Breast epithelium (tissue), 4 donors: Measurements from ENCODE around the gene SLF2. TPM values are rescaled to one million over a fixed set of nuclear protein-coding genes. Genes with fewer than 3 reads are reported as not detected.

Experiments used
- DNase-seq, 2 donors: peaks; one replicate each; pipeline ENCODE4 v3.0.0-alpha.2; 2019; ENCODE audit warnings: low spot score in 2 of 2
- H3K27ac ChIP-seq, 2 donors: fragments of 200-600 bp; sonication (generic) in 1 of 2; one replicate each; pipeline ENCODE4 v1.5.1; 2016 to 2019; ENCODE audit warnings: mild to moderate bottlenecking in 1 of 2
- H3K27me3 ChIP-seq, 2 donors: fragments of 200-600 bp; sonication (generic) in 1 of 2; one replicate each; pipeline versions ENCODE4 v1.5.1 to v1.6.0; 2017 to 2019; ENCODE audit warnings: control low read depth in 1 of 2, mild to moderate bottlenecking in 1 of 2
- H3K36me3 ChIP-seq: fragments of 200-600 bp; one replicate; pipeline ENCODE4 v1.5.1; 2019
- H3K4me1 ChIP-seq, 2 donors: fragments of 200-600 bp; sonication (generic); one replicate each; pipeline ENCODE4 v1.5.1; 2016 to 2019; ENCODE audit warnings: control low read depth in 1 of 2
- H3K4me3 ChIP-seq, 3 donors: fragments of 200-600 bp; sonication (generic); 1 replicate in 2 of 3; 2 replicates in 1 of 3; pipeline ENCODE4 v1.5.1; 2016 to 2019; ENCODE audit warnings: mild to moderate bottlenecking in 3 of 3, moderate library complexity in 2 of 3
- H3K9me3 ChIP-seq, 2 donors: fragments of 200-600 bp; sonication (generic) in 1 of 2; one replicate each; pipeline ENCODE4 v1.5.1; 2016 to 2019; ENCODE audit warnings: control low read depth in 1 of 2
- POLR2A ChIP-seq: fragments of 450-650 bp; IDR thresholded peaks from one replicate; pipeline ENCODE4 v1.6.1; 2016; ENCODE audit warnings: antibody characterized with exemption, mild to moderate bottlenecking, moderate library complexity
- POLR2AphosphoS5 ChIP-seq, 3 donors: sonication (generic); formaldehyde crosslinking; IDR thresholded peaks; one replicate each; pipeline ENCODE4 v1.6.1; 2017; ENCODE audit warnings: antibody characterized with exemption in 3 of 3
- intact Hi-C: fragments of 100-400 bp; cut with DNase I; formaldehyde crosslinking; loops from one replicate; pipeline ENCODE4 v1.15.1; 2023; ENCODE audit warnings: low total_unique reads
- total RNA-seq, 3 donors: library from RNA; depleted of rRNA; stranded (reverse); fragments of >200 nt; gene quantifications; one replicate each; pipeline ENCODE4 v1.1.0, GENCODE V29; 2016
- TF ChIP-seq, protein P1 (sequence below), 3 donors: fragments of 450-650 bp; IDR thresholded peaks; one replicate each; pipeline ENCODE4 v1.5.1; 2016 to 2017; ENCODE audit warnings: antibody characterized with exemption in 3 of 3, mild to moderate bottlenecking in 3 of 3, moderate library complexity in 3 of 3

Gene SLF2, protein sequence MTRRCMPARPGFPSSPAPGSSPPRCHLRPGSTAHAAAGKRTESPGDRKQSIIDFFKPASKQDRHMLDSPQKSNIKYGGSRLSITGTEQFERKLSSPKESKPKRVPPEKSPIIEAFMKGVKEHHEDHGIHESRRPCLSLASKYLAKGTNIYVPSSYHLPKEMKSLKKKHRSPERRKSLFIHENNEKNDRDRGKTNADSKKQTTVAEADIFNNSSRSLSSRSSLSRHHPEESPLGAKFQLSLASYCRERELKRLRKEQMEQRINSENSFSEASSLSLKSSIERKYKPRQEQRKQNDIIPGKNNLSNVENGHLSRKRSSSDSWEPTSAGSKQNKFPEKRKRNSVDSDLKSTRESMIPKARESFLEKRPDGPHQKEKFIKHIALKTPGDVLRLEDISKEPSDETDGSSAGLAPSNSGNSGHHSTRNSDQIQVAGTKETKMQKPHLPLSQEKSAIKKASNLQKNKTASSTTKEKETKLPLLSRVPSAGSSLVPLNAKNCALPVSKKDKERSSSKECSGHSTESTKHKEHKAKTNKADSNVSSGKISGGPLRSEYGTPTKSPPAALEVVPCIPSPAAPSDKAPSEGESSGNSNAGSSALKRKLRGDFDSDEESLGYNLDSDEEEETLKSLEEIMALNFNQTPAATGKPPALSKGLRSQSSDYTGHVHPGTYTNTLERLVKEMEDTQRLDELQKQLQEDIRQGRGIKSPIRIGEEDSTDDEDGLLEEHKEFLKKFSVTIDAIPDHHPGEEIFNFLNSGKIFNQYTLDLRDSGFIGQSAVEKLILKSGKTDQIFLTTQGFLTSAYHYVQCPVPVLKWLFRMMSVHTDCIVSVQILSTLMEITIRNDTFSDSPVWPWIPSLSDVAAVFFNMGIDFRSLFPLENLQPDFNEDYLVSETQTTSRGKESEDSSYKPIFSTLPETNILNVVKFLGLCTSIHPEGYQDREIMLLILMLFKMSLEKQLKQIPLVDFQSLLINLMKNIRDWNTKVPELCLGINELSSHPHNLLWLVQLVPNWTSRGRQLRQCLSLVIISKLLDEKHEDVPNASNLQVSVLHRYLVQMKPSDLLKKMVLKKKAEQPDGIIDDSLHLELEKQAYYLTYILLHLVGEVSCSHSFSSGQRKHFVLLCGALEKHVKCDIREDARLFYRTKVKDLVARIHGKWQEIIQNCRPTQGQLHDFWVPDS
- total RNA-seq: 10 to 100 TPM; 24.8 to 34.2 (median 31.8) TPM

DNA sequence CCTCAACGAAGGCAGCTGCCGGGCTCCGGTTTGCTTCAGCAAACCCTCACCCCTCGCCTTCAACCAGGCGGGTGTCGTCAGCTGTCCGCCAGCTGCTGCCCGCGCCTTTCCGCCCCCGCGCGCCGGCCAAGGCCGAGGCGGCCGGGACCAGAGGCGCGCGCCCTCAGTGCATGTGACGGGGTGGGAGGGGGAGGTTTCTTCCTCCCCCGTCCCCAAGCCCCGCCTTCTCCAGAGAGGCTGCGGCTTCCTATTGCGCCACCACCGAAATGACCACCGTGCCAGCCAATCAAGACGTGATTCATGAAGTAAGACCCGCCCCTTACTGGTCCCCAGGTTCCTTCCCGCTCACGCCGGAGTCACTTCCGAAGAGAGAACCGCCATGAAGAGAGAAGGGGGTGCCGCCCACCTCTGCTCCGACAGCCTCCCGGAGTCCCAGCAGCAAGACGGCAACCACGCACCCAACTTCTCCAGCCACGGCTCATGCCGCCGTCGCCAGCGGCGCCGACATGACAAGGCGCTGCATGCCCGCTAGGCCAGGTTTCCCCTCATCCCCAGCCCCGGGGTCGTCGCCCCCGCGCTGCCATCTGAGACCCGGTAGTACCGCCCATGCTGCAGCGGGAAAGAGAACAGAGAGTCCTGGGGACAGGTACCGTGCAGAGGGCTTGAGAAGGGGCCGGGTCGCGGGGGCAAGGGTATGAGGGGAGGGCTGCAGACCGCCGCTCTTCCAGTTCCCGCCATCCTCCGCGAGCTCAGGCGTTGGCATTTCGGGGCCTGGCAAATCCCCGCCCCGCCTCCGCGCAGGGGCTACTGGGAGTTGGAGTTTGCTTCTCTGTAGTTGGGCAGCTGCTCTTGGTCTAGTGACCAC lies at the start of gene SLF2:
Gene SLF2, plus strand, starts transcription at position 359 of the 865 bp plus-strand sequence. Its CDS starts 148 bp downstream, at position 507.
- H3K9me3 ChIP-seq: no peaks in the 10 kb centered on the region
- H3K4me3 ChIP-seq: peak within 1 kb of the TSS; percentile 95 to 99 (median 98)
- no peaks in the 10 kb centered on the region for H3K27me3 ChIP-seq
- peak; percentile 97 for DNase-seq
- TF ChIP-seq POLR2A (peak; percentile 46), POLR2AphosphoS5 (IDR thresholded peaks at IDR 0.05) (peak; percentile 72 to 87 (median 76))
- TF ChIP-seq, protein P1, sequence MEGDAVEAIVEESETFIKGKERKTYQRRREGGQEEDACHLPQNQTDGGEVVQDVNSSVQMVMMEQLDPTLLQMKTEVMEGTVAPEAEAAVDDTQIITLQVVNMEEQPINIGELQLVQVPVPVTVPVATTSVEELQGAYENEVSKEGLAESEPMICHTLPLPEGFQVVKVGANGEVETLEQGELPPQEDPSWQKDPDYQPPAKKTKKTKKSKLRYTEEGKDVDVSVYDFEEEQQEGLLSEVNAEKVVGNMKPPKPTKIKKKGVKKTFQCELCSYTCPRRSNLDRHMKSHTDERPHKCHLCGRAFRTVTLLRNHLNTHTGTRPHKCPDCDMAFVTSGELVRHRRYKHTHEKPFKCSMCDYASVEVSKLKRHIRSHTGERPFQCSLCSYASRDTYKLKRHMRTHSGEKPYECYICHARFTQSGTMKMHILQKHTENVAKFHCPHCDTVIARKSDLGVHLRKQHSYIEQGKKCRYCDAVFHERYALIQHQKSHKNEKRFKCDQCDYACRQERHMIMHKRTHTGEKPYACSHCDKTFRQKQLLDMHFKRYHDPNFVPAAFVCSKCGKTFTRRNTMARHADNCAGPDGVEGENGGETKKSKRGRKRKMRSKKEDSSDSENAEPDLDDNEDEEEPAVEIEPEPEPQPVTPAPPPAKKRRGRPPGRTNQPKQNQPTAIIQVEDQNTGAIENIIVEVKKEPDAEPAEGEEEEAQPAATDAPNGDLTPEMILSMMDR (IDR thresholded peaks at IDR 0.05): no peak
- H3K27ac ChIP-seq: peak within 1 kb of the TSS; percentile 88 to 98
- no peaks in the 10 kb centered on the region for H3K36me3 ChIP-seq
- H3K4me1 ChIP-seq: peaks cover 0 to 3% of the 10 kb centered on the region in 2 donors
- intact Hi-C loops: no loop called here

DNA sequence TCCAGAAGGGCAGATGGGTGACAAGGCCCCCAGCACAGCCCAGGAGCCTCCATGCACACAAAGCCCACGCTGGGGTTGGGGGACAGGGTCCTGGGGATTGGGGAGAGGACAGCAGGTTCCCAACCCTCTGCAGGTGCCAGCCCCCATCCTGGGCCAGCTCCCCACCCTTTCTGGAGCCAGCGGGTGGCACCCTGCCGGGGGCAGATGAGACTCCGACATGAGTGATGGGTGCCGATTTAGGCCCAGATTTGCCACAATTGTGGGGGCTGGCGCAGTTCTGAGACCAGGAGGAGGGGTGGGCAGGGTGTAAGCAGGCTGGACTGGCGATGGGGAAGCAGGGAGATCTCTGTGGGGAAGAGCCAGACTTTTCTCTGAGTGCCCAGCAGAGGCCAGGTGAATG lies 49.3 kb upstream of the SLF2 start:
- no peaks in the 10 kb centered on the region for H3K9me3 ChIP-seq
- no peaks in the 10 kb centered on the region for H3K4me1 ChIP-seq
- no peak overlapping the region for H3K27ac ChIP-seq
- peaks cover 0 to 59% of the 10 kb centered on the region in 2 donors for H3K27me3 ChIP-seq
- H3K36me3 ChIP-seq: no peaks in the 10 kb centered on the region
- DNase-seq: no peak
- intact Hi-C loops: no loop called here
- no peak overlapping the region for H3K4me3 ChIP-seq
- TF ChIP-seq POLR2A: no peak
- TF ChIP-seq POLR2AphosphoS5 (IDR thresholded peaks at IDR 0.05): no peak
- TF ChIP-seq, protein P1 (IDR thresholded peaks at IDR 0.05): no peak

DNA sequence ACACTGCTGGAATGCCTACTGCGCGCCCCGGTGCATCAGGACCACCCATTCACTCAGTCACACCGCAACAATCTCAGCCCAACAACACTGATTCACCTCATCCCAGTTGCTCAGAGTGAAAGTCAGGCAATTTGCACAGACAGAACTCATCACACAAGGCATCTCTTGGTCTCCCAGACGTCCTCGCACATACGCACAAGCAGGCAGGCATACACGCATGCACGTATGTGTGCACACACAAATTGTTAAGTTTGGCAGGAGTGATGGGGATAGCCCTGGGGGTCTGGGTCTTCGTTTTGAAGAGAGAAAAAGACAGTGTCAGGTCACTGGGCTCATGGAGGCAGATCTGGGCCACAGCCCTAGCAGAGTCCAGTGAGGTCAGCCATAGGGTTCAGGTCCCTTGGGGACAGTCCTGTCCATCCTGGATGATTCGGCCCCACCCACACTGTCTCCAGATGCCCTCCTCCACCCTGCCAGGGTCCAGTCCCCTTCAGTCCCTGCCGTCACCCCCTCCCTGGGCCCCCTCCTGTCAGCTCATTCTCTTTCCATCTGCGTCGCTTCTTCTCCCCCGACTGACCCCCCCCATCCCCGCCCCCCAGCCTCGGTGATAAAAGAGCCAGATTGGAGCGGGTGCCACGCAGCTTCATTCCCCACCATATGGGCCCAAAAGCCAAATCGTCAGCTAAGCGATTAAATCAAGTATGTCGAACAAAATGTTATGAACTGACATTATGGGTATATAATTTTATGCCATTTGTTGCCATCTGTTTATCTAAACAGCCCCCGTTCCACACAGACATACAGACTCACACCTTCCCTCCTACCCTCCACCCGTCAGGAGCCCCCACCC lies 48.5 kb upstream of the SLF2 start:
- H3K27ac ChIP-seq: no peak overlapping the region
- TF ChIP-seq, protein P1 (IDR thresholded peaks at IDR 0.05): no peak
- no peak for TF ChIP-seq POLR2A
- no peak for TF ChIP-seq POLR2AphosphoS5 (IDR thresholded peaks at IDR 0.05)
- intact Hi-C loops: no loop called here
- H3K4me1 ChIP-seq: no peaks in the 10 kb centered on the region
- H3K9me3 ChIP-seq: no peaks in the 10 kb centered on the region
- peaks cover 0 to 51% of the 10 kb centered on the region in 2 donors for H3K27me3 ChIP-seq
- H3K36me3 ChIP-seq: no peaks in the 10 kb centered on the region
- H3K4me3 ChIP-seq: no peak overlapping the region
- no peak for DNase-seq

DNA sequence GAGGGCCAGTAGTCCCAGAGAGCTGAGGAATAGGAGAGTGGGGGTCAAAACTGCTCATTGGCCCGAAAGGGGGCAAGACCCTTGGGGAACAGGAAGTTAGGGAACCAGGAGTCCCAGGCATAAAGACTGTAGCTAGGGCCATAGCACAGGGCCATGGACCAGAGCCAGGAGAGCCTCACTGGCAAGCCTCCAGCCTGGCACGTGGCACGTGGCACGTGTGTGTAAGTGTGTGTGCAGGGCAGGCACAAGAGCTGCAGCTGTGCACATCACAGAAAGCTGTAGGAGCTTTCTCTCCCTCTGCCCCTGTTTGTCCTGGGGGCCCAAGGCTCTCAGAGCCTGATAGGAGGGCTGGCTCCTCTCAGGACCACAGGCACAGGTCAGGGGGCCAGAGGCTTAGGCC lies 47.8 kb upstream of the SLF2 start:
- H3K36me3 ChIP-seq: no peaks in the 10 kb centered on the region
- peaks cover 0 to 44% of the 10 kb centered on the region in 2 donors for H3K27me3 ChIP-seq
- H3K9me3 ChIP-seq: no peaks in the 10 kb centered on the region
- DNase-seq: peak in 1 of 2 donors; percentile 34
- no peak overlapping the region for H3K27ac ChIP-seq
- intact Hi-C loops: no loop called here
- no peak overlapping the region for H3K4me3 ChIP-seq
- TF ChIP-seq, protein P1 (IDR thresholded peaks at IDR 0.05): no peak
- no peaks in the 10 kb centered on the region for H3K4me1 ChIP-seq
